GM21381 (cell line): ENCODE measurements around the gene CST6.
"Not testable (repeated sequence)": the region's sequence is repeated elsewhere in the genome, so short reads cannot be mapped to it uniquely, and the experiment has no call there.

Experiments used
- ATAC-seq: cut with Tn5 transposase; IDR thresholded peaks from one replicate; pipeline ENCODE4 v1.9.1; 2021; ENCODE audit warnings: mild to moderate bottlenecking, moderate library complexity; ENCODE audit not compliant: unreplicated experiment

Gene CST6

DNA sequence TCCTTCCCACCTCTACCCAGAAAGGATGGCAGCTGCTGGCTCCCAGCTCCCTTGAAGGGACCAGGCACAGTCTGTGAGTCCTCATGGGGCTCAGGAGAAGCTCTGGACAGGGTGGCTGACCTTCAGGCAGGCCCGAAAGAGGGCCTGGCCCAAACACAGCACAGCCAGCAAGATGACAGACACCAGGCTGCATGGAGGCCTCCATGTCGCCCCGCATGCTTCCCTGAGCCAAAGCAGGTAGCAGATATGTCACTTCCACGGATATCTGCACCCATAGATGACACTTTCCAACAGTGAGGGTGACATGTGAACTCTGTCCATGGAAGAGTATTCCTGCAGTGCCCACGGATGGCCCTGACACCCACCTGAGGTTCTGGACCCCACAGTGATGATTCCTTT is 28.2 kb upstream of the CST6 start:
- ATAC-seq: no peak

DNA sequence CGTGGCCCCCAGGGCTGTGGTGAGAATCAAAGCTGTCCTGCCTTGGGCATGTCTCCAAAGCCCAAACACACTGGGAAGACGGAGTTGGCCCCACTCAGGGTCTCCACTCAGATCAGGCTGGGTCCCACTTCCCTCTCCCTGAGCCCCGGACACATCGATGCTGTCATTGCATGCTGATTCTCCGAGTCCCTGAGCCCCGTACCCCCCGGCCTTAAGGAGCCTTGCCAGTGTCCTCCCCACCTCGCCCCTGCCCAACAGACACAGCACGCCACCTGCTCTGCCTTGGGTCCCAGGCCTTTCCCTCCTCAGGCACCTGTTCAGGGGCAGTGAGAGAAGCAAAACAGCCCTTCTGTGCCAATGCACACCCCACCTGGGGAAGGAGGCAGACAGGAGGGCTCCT is 24.5 kb upstream of the CST6 start:
- ATAC-seq: no peak

- ATAC-seq: peak; percentile 89
Measured at GRCh38 chr11:65988791-65989592, 22.8 kb upstream of the CST6 start.

DNA sequence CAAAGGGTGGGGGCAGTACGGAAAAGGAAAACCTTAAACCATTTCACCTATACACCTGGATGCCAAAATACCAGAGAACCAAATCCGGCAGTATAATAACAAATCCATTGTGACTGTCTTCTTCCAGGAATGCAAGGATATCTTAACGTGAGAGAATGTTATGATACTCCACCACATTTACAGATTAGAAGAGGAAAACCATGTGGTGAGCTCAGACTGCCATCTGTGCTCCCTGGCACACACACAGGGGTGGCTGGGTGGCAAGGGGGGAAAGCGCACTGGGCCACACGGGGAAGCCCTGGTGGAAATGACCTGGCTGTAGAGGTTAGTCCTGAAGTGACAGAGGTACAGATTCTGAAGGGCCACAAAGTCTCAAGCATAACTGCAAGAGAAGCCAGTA is 19.8 kb upstream of the CST6 start:
- ATAC-seq: no peak

DNA sequence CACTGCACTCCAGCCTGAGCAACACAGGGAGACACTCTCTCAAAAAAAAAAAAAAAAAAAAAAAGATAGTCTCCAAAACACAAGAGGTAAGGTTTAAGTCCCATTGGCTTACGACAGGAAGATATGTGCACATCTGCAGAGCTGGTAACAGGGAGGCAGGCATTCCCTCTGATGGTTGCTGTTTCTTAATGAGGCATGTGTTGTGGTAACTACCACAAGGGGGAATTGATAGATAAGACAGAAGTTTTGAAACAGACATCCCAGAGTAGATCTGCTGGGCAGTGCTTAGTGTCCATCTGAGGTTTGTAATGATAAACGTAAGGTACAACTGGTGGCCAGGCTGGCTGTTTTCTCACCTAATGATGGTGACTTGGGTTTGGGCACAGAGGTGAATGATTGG is 14.5 kb upstream of the CST6 start:
- ATAC-seq: no peak

GRCh38 chr11:66001942-66002647 is 9.7 kb upstream of the CST6 start, which contains the start of the genes BANF1 and EIF1AD:
BANF1 (plus strand) TSS chr11:66002503; CDS start chr11:66003251, 748 bp downstream.
EIF1AD (minus strand) TSS chr11:66002157; CDS start chr11:66000389, 1,768 bp downstream.
- peak; percentile 65 for ATAC-seq

DNA sequence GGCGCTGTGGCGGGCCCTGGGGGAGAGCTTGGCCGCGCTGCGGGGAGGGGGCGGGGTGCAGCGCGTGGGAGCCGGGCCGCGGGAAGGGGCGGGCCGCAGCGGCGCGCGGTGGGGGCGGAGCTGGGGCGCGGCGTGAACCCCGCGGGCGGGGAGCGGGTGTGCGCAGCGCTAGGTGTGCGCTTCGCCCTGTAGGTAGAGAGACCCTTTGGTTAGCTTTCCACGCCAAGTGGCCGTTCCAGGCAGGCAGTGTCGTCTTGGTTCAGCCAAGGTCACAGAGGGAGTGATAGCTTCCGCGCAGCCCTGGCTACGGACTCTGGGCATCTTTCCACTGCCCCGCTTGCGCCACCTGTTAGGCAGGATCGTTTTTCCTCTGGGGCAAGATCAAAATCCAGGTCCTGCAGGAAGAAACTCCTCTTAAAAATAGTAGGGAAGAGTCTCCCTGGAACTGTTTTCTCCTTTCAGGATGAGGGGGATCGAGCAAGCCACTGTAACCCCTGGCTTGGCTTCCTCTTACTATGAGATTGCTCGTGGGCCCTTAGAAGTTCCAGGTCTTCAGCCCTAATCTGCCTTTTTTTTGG is 9.1 kb upstream of the CST6 start:
- ATAC-seq: peak; percentile 58

DNA sequence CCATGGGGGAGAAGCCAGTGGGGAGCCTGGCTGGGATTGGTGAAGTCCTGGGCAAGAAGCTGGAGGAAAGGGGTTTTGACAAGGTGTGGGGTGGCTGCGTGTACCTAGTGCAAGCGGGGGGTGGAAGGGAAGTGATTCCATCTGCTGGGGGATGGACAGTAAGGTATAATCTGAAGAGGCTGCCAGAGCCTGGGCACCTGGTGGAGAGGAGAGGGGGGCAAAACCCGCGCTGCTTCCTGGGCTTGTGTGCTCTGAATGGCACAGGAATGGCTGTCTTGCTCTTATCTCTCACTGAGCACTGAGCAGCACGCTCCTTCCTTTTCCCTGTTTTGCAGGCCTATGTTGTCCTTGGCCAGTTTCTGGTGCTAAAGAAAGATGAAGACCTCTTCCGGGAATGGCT is 8.5 kb upstream of the CST6 start:
- ATAC-seq: no peak

- ATAC-seq: no peak
Measured at GRCh38 chr11:66004186-66004585, 7.6 kb upstream of the CST6 start.

DNA sequence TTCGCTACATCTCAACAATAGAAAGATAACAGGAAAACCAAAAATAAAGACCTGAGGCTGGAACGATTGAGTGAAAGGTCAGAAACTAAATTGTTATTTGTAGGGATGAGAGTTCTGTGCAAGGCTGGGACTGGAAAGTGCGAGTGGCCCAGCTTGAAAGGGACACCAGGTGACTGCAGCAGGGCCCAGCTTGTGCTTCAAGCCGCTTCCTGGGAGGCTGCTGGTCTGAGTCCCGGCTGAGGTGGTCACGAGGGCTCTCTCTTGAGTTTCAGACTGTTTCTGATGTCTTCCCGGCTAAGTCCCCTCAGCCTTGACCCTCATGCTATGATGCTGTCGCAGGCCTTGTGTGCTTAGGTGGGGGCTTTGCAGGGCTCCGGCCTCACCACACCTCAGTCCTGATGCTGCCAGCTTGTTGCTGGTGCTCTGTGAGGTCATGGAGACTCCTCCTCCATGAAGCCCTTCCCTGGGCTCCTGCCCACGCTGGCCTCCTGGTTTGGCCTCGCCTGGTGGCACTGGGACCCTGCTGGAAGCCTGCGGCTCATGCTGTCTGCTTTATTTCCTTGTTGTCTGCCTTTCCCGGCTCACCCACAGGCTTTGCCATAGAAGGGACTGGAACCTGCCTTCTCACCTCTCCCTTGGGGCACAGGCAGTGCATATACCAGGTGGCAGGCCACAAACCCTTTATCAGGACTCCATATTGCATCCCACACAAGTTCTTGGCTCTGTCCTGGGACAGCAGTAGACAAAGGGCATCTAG is 5.5 kb upstream of the CST6 start:
- no peak for ATAC-seq

DNA sequence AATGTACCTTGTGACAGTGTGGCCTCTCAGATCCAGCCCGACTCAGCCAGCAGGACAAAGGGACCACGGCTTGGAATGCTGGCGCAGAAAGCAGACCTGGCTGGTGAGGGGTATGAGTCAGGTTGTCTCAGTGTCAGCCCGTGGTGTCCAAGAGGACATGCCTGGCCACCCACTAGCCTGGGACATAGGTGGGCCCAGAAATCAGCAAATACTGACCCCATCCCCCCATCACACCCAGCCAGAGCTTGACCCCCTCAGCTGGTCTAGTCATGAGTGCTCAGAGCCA is 5.0 kb upstream of the CST6 start:
- no peak for ATAC-seq

DNA sequence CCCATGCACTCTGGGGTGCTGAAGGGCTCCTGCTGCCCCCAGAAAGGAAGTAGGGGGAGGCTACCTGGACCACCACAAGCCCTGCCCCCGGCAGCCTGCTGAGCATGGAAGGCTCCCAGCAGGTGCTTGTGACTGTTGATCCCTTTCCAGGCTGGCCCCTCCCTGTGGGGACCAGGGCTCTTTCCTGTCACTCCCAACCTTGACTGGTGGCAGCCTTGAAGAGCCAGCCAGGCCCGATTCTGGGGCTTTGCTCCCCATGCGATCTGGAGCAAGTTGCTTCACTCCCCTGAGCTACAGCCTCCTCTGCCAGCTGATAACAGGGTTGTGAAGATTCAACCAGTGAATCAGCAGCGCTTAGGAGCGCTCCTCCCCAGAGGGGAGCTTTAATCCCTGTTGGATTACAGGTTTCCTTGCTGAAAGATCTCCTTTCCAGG is 4.6 kb upstream of the CST6 start:
- ATAC-seq: no peak

DNA sequence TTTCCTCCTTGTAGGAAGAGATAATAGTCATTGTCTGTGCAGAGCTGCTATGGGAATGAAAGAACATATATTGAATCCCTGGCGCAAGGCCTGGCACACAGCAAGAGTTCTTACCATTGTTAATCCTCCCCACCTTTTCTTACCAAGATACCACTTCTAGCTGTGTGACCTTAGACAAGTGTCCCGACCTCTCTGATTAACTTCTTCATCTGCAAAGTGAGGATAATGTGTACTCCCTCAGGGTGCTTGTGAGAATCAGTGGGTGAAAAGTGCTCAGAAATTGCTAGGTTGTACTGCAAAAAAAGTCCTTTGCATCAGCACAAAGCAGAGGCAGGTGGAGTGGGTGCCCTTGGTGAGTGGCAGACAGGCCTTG is 3.7 kb upstream of the CST6 start:
- ATAC-seq: no peak

GRCh38 chr11:66008468-66009101 is 3.2 kb upstream of the CST6 start:
- no peak for ATAC-seq

GRCh38 chr11:66010036-66010435 is 1.8 kb upstream of the CST6 start:
- not testable (repeated sequence) for ATAC-seq

DNA sequence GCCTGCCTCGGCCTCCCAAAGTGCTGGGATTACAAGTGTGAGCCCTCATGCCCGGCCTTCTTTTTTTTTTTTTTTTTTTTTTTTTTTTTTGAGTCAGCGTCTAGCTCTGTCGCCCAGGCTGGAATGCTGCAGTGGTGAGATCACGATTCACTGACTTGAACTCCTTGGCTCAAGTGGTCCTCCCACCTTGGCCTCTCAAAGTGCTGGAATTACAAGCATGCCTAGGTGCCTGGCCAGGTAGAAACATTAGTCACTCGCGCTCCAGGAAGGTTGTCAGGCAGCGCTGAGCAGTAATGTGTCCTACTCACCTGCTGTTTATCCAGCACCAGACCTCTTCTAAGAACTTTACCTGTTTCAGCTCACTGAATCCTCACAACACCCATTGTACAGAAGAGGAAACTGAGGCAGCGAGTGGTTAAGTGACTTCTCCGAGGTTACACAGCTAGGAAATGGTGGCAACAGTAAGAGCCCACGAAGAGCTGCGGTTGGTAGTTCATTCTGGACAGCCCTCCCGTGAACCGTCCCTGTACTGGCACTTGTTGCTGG is 496 bp upstream of the CST6 start:
- ATAC-seq: no peak

DNA sequence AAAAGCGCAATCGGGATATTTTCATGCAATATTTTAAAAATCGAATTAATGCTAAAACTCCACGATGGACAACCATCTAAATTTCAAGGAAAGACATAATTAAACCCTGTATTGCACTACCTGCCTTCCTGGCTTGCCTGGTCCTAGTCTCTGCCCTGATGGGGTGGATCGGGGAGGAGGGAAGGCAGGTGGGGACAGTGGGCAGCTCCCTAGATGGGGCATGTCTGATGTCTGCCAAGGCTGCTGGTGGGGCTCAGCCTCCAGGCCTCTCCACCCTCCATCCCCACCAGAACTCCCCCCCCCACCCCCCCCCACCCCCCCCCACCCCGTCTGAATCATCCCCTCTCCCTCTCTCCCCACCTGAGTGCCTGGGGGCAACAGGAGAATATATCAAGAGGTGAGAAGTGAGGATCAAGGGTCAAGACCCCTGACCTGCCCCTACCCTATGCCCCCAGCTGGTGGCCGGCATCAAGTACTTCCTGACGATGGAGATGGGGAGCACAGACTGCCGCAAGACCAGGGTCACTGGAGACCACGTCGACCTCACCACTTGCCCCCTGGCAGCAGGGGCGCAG is 650 bp downstream of the CST6 start:
- ATAC-seq: no peak

- no peak for ATAC-seq
Measured at GRCh38 chr11:66012946-66013761, 1.3 kb downstream of the CST6 start.

GRCh38 chr11:66013762-66014100 is 1.9 kb downstream of the CST6 start:
- no peak for ATAC-seq
